Activated CD4-positive, alpha-beta T cell treated with anti-CD3 and anti-CD28 coated beads for 24 hours (primary cell): ENCODE measurements around the gene PITPNM1.
"Not testable (repeated sequence)": the region's sequence is repeated elsewhere in the genome, so short reads cannot be mapped to it uniquely, and the experiment has no call there.

Experiments used
- DNase-seq, 2 donors: peaks; one replicate each; pipeline ENCODE4 v3.0.0-alpha.2; 2020; ENCODE audit warnings: low read depth in 2 of 2

PITPNM1 gene

GRCh38 chr11:67523556-67524479 is 18.7 kb upstream of the PITPNM1 start:
- no peak for DNase-seq

- DNase-seq: no peak
Measured at GRCh38 chr11:67522844-67523555, 17.8 kb upstream of the PITPNM1 start, which contains the start of gene CABP2. CABP2 (minus strand) TSS chr11:67523446; CDS start chr11:67523326, 120 bp downstream.

- DNase-seq: no peak
Measured at GRCh38 chr11:67522338-67522737, 17.2 kb upstream of the PITPNM1 start.

GRCh38 chr11:67521924-67522323 is 16.8 kb upstream of the PITPNM1 start:
- DNase-seq: no peak

- DNase-seq: no peak
Measured at GRCh38 chr11:67520856-67521824, 16.0 kb upstream of the PITPNM1 start.

- DNase-seq: no peak
Measured at GRCh38 chr11:67519726-67520125, 14.6 kb upstream of the PITPNM1 start.

- no peak for DNase-seq
Measured at GRCh38 chr11:67517784-67518552, 12.8 kb upstream of the PITPNM1 start.

GRCh38 chr11:67516806-67517205 is 11.6 kb upstream of the PITPNM1 start:
- no peak for DNase-seq

GRCh38 chr11:67514116-67514515 is 9.0 kb upstream of the PITPNM1 start:
- DNase-seq: no peak

- DNase-seq: not testable (repeated sequence)
Measured at GRCh38 chr11:67511558-67511957, 6.4 kb upstream of the PITPNM1 start.

GRCh38 chr11:67510023-67510345 is 4.8 kb upstream of the PITPNM1 start:
- no peak for DNase-seq

- peak; percentile 99 for DNase-seq
Measured at GRCh38 chr11:67508486-67509121, 3.4 kb upstream of the PITPNM1 start.

- peak; percentile 97 to 99 for DNase-seq
Measured at GRCh38 chr11:67507864-67508485, 2.8 kb upstream of the PITPNM1 start, which contains the start of gene CDK2AP2. CDK2AP2 (minus strand) TSS chr11:67508162; CDS start chr11:67508082, 80 bp downstream.

- no peak for DNase-seq
Measured at GRCh38 chr11:67507242-67507863, 2.2 kb upstream of the PITPNM1 start.

GRCh38 chr11:67506426-67507051 is 1.4 kb upstream of the PITPNM1 start:
- no peak for DNase-seq

- DNase-seq: peak; percentile 87 to 90
Measured at GRCh38 chr11:67505605-67506396, 638 bp upstream of the PITPNM1 start.

GRCh38 chr11:67504005-67504949 is 886 bp downstream of the PITPNM1 start:
- DNase-seq: no peak
